NOMO-1 treated with DMSO at 0.1 percent for 48 hours (cell line): Measurements from ENCODE around the gene PRR20G.

Source experiments
- DNase-seq: peaks from one replicate; lab custom pipeline; 2025; ENCODE audit not compliant: unreplicated experiment; lab: John Stamatoyannopoulos, UW

Gene PRR20G

GRCh38 chr3:127264794-127265514, 22.9 kb downstream of the PRR20G start:
- DNase-seq = no peak

DNA sequence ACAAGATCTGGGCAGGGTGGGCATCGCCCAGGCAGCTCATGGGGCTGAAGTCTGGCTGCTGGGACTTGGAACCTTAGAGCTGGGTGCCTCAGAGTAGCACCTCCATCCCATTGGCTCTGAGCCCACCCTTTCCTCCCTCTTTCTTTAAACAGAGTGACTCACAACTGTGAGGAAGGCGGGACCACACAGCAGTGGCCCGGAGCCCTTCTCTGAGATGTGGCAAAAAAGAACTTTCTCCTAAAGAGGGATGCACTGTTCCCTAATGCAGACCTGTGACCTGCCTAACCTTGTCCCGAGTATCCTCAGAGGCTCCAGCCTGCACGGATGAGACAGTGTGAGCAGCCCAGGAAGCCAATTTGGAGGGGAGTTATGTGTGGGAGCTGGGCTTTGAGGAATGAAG, 23.6 kb downstream of the PRR20G start:
- DNase-seq = no peak

DNA sequence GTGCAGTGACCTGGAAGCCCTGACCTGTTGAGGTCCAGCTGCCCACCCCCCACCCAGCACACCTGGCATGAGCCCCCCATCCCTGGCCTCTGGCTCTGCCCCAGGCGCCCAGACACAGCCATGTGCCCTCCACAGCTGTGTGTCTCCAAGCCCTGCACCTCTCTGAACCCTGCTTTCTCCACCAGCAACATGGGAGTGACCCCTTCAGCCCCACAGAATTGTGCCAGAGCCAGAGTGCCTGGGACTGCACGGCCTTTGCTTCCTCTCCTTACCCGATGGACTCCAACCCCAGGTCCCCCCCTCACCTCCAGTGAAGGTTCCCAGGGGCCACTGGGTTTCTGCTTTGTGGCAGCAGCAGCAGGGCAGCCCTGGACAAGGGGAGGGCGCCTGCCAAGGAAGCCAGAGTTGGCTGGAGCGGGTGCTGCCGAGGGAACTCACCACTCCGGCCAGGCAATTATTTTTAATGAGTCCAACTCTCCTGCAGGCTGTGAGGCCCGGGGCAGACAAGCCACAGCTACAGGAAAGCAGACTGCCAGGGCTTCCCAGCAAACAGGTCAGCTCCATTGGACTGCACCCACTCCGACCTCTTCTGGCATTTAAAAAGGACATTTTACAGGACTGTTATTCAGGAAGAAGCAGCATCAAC, 24.1 kb downstream of the PRR20G start:
- no peak for DNase-seq

- no peak for DNase-seq
Observed at GRCh38 chr3:127263037-127263436, 24.8 kb downstream of the PRR20G start.

- DNase-seq = no peak
Observed at GRCh38 chr3:127262533-127262932, 25.3 kb downstream of the PRR20G start.

DNA sequence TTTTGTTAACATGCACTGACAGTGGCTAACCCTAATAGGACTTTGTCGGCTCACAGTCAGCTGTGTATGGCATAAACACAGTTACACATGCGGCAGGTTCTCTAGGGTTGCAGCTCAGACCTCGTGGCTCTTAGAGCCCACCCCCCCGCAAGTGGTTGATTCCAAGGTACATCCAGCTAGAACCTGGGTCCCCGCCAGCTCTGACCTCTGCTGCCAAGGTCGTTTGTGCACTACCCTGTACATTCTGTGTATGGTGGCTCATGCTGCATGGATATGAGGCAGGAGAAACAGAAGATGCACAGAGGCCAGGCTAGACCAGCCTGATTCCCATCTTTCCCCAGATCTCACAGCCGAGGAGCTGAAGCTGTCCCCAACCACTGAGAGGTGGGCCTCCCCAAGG, 25.9 kb downstream of the PRR20G start:
- DNase-seq = no peak

- DNase-seq = no peak
Observed at GRCh38 chr3:127260826-127261555, 26.9 kb downstream of the PRR20G start.

- no peak for DNase-seq
Observed at GRCh38 chr3:127260416-127260815, 27.4 kb downstream of the PRR20G start.

- no peak for DNase-seq
Observed at GRCh38 chr3:127259882-127260281, 28.0 kb downstream of the PRR20G start.

GRCh38 chr3:127258733-127259132, 29.1 kb downstream of the PRR20G start:
- DNase-seq = no peak

- DNase-seq = no peak
Observed at GRCh38 chr3:127257351-127257750, 30.5 kb downstream of the PRR20G start.

DNA sequence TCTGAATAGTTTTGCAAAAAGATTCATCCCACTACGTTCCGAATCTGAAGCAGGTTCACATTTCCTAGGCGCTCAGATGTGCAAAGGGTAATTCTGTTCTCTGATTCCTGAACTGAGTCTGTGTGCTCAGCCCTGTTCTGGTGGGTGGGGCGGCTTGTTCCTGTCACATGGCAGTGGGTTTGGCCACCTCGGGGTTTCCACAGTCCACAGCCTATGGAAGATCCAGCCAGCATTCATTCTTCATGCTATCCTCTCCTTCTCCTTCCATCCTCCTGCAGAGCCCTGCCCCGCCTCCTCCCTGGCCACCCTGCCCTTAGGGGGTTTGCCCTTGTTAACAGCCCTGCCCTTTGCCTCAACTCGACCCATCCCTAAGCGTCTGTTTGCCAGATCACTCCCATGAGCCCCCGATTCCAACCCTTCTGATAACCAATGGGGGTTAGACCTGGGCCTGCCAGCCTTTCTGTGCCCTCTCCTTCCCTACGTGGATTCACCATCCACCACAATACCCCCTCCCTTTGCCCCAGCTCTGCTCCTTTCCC, 31.0 kb downstream of the PRR20G start:
- no peak for DNase-seq

- DNase-seq = no peak
Observed at GRCh38 chr3:127256138-127256537, 31.7 kb downstream of the PRR20G start.

DNA sequence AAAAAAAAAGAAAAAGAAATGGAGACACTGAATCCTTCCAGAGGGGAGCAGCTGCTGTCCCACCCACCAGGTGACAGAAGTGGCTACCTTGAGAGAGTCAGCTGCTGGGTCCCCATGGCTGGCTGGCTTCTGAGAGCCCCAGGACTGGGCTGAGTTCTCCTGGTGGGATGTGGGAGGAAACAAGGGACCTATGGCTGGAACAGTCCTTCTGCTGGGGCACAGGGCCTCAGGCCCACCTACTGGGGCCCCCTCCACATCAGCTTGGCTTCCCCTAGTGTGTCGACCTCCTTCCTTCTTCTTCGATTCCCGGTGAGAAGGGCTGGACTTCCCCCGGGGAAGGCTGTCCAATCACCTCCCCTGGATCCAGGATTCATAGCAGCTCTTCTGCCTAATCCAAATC, 32.3 kb downstream of the PRR20G start:
- DNase-seq = no peak

DNA sequence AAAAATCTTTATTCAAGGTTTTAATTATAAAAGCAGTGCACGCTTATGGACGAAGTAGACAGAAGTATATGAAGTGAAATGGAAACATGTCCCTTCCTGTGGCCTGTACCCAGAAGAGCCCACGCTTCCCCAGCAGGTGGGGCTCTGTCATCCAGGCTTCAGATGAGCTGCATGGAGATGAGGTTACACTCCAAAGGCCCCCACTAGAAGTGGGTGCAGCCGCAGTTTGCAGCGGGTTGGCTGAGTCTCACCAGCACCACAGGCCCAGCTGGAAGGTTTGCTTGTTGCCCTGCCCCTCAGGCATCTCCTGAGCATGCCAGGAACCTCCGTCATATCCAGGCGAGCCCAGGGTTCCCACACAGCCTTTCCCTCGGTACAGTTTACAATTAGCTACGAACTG, 33.1 kb downstream of the PRR20G start:
- no peak for DNase-seq

DNA sequence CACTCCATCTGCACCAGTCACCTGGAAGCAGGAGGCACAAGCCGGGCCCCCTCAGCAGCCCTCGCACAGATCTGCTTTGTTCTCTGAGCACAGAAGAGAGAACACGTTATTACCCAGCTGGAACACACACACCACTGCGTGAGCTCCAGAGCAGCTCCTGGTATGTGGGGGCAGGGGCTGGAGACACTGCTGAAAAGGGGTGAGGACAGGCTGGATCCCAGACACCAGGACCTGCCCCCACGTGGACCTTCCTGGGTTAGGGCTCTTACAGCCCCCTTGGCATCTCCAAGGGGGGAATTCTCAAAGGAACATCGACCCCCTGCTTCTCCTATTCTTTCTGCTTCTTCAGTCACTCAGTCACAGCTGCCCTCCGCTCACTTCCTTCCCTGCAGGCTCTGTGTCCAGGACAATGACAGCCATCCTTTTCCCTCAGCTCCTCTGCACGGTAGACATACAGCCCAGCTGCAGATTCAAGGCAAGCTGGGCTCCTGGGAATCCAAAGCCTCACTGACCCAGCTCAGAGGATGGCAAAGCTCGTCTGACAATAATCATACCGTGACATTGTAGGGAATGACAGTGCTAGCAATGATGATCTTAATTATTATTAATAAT, 33.7 kb downstream of the PRR20G start:
- no peak for DNase-seq

- DNase-seq = no peak
Observed at GRCh38 chr3:127253491-127253890, 34.4 kb downstream of the PRR20G start.

DNA sequence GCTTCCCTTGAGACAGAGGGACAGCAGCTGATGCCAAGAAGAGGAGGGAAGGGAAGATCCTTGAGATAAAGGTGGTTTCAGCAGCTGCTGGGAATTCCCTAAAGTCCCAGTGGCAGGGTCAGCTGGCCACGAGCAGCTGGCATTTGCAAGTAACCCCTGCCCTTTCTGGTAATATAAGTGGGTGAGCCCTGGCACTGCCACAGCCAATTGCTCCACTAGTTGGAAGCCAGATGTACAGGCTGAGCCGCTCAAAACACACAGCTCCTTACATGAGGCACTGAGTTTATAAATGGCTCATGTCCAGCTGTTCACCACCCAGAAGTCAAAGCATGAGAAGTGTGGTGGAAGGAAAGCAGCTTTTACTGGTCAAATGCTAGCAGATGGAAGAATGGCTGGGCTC, 35.4 kb downstream of the PRR20G start:
- no peak for DNase-seq

GRCh38 chr3:127250032-127250431, 37.8 kb downstream of the PRR20G start:
- no peak for DNase-seq

DNA sequence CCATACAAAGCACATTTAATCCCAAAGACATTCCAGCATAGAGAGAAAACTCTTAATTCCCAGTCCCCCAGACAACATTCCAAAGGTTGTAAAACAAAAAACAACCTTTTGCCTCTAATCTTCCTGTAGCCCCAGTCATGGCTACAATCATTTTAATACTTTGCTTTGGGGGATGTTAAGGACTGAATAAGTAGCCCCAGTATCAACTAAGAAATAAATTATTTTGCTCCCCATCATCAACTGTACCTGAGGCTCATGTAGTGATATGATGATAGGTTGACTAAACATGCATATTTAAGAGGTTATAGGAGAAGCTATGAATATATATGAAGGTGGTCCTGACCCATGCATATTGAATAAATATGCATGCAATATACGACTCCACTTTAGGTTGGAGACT, 40.6 kb downstream of the PRR20G start:
- DNase-seq = no peak

DNA sequence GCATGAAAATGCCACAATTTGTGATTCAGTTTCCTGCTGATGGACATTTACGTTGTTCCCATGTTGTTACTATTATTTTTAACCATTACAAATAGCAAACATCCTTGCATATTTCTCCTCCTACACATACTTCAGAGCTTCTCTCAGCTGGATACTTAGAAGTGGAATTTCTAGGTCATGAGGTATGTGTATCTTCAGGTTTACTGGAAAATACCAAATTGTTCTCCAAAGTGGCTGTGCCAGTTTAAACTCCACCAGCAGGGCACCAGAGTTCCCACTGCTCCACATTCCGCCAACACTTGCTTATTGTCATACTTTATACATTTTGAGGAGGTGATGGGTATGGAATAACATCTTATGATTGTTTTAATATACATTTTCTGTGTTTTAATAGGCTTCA, 49.2 kb downstream of the PRR20G start:
- DNase-seq = no peak

DNA sequence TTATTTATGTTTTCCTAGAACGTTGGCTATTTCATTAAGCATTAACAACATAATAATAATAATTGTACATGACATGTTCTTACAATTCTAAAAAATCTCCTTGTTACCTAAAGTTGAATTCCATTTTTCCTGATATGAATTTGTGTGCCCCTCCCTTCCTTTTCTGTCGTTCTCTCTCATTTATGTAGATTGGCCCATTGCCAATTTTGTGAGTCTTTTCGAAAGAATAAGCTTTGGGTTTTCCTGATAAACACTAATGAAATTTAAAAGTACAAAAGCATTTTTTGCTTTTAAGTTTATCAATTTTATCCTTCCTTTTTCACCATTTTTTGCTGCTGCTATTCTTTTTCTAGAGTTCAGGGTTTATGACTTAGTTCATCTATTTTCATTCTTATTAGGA, 50.0 kb downstream of the PRR20G start:
- no peak for DNase-seq
